NCI-H226 (cell line): ENCODE results near the gene GSDMA.

Source experiments
- DNase-seq: peaks from one replicate; pipeline ENCODE4 v3.0.0-alpha.2; 2015

Gene GSDMA

DNA sequence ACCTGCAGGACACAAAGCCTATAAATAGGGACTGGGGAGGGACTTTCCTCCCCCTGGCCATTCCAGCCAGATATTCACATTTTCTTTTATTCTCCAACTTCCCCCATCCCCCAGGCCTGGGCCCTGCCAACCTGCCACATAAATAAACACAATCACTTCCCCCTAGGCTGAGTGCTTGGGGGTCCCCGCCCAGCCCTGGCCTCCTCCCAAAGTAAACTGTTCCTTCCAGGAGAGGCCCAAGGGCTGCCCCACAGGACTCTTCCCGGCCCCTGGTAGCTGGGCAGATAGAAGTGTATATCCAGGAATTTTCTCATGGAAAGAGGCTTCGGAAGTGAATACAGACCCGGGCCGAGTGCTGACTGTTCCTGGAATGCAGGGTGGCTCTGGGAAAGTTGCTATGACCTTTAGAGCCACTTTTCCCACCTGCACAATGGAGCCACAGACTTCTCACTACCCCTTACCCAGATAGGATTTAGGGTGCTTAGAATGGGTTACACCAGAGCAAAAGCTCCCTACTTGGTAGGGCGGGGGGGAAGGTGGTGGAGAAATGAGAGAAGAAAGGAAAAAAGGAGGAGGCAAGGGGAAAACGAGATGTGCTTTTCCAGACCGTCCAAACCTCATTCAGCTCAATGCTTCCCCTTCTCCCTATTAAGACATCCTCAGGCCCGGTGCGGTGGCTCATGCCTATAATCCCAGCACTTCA lies 60.9 kb downstream of the GSDMA start:
- DNase-seq: no peak

DNA sequence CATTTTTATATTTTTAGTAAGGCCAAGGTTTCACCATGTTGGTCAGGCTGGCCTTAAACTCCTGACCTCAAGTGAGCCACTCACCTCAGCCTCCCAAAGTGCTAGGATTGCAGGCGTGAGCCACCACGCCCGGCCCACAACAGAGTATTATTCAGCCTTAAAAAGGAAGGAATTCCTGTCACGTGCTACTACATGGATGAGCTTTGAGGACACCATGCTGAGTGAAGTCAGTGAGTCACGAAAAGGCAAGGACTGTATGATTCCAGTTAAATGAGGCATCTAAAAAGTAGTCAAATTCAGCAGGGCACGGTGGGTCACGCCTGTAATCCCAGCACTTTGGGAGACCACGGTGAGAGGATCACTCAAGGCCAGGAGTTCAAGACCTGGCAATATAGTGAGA lies 62.1 kb downstream of the GSDMA start:
- peak; percentile 1 for DNase-seq

DNA sequence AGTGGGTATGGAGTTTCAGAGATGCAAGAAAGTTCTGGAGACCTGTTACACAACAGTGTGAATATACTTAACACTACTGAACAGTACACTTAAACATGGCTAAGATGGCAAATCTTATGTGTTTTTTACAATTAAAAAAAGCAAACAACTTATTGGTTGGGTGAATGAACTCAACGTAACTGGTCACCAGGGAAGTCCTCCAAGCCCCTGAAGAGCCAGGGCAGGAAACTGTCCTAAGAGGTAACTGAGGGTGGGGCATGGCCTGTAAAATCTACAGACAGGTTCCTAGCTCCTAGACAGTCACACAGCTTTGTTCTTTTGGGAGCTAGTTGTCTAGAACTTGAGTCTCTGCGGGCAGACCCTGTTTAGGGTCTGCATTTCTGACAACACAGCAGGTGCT lies 62.8 kb downstream of the GSDMA start:
- peak; percentile 0 for DNase-seq

- DNase-seq: peak; percentile 4
These were observed 63.4 kb downstream of the GSDMA start for GRCh38 chr17:40025991-40026815.

GRCh38 chr17:40026816-40027613 lies 64.2 kb downstream of the GSDMA start:
- DNase-seq: peak; percentile 64
